Smooth muscle cell of the brain vasculature (primary cell): ENCODE results near the gene RBM15B.
"Not testable (repeated sequence)": the region's sequence is repeated elsewhere in the genome, so short reads cannot be mapped to it uniquely, and the experiment has no call there.

Source experiments
- DNase-seq: peaks from one replicate; pipeline ENCODE4 v3.0.0-alpha.2; 2012; ENCODE audit warnings: low read depth, low spot score

Gene RBM15B, protein sequence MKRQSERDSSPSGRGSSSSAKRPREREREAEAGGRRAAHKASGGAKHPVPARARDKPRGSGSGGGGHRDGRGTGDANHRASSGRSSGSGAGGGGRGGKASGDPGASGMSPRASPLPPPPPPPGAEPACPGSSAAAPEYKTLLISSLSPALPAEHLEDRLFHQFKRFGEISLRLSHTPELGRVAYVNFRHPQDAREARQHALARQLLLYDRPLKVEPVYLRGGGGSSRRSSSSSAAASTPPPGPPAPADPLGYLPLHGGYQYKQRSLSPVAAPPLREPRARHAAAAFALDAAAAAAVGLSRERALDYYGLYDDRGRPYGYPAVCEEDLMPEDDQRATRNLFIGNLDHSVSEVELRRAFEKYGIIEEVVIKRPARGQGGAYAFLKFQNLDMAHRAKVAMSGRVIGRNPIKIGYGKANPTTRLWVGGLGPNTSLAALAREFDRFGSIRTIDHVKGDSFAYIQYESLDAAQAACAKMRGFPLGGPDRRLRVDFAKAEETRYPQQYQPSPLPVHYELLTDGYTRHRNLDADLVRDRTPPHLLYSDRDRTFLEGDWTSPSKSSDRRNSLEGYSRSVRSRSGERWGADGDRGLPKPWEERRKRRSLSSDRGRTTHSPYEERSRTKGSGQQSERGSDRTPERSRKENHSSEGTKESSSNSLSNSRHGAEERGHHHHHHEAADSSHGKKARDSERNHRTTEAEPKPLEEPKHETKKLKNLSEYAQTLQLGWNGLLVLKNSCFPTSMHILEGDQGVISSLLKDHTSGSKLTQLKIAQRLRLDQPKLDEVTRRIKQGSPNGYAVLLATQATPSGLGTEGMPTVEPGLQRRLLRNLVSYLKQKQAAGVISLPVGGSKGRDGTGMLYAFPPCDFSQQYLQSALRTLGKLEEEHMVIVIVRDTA

DNA sequence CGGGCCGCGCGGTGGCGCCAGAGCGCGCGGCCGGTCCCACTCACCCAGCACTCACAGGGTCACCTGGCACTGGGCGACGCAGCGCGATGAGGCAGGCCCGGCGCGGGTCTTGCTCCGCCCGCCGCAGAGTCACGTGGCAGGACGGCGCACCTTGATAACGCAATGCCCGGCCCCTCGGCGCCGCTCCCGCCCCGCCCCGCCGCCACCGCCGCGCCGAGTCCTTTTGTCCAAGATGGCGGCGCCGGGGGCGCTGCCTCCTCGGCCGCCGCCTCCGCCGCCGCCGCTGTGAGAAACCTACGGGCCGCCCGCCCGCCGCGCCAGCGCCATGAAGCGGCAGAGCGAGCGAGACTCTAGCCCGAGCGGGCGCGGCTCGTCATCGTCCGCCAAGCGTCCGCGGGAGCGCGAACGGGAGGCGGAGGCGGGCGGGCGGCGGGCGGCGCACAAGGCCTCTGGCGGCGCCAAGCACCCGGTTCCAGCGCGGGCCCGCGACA is at the start of gene RBM15B:
TSS of gene RBM15B (plus strand) at position 211 of the 491 bp plus-strand sequence. CDS start at position 326, 115 bp downstream.
- DNase-seq, result peak; percentile 92

DNA sequence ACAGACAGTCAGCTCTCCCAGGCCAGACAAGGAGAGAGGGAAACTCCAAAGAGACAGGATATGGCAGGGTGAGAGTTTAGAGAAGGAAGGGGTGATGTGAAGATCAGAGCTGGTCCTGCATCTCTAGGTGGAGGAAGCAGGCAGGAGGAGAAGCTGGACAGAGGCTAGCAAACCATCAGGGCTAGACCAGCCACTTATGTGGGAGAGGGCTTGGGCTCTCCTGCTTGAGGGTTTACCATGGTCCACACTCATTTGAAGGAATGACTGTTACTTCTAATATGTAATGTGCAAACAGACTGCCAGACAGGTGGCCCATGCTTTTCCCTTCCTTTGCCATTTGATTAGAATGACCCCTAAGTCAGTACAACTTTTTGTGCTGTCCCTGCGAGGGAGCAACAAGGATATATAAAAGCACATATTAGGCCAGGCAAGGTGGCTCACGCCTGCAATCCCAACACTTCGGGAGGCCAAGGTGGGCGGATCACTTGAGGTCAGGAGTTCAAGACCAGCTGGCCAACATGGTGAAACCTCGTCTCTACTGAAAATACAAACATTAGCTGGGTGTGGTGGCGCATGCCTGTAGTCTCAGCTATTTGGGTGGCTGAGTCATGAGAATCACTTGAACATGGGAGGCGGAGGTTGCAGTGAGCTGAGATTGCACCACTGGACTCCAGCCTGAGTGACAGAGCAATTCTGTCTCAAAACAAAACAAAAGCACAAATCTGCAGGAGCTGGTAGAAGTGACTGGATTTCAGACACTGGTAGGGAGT is 47.0 kb upstream of the RBM15B start:
- no peak for DNase-seq

DNA sequence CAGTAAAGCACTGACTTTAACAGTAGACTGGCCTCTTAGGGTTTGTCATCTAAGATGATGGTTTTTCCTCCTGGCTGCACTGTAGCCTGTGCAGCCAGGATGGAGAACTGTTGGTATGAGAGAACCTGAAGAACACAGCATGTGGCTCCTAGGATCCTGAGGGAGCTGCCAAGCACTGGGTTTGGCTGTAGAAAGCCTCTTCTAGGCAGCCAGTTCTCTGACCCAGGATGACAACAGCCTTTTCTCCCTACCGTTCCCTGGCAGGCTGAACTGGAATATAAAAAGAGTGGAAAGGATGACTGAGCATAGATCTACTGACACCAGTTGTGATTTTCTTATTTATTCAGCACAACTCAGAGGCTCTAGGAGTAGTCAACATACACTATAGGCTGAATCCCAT is 40.3 kb upstream of the RBM15B start:
- no peak for DNase-seq

DNA sequence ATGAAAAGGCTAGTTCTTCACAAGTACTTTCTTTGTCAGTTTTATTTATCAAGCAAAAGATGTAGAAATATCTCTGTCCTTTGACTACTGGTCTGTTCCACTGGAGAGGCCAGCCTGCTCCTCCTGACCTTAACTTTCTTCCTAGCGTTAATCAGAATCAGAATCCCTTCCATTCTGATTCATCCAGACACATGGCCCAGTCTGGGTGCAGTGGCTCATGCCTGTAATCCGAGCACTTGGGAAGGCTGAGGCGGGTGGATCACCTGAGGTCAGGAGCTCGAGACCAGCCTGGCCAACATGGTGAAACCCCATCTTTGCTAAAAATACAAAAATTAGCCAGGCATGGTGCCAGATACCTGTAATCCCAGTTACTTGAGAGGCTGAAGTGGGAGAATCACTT is 38.0 kb upstream of the RBM15B start:
- no peak for DNase-seq

DNA sequence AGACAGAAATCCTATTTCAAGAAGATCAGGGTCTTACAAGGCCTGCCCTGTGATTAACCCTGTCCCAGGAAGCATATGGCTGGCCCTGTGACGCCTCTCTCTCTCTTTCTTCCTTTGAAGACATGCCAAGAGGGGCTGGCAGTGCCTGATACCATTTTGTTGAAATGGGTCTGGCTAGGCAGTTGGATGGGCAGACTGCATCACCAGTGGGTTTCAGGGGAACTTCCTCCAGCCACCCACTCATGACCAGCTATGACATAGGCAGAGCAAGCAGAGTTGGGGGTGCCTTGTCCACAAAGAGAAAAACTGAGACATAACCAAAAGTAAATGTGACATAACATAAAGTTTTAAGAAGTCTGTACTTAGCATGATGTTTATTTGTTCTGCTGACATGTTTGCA is 37.4 kb upstream of the RBM15B start:
- no peak for DNase-seq

DNA sequence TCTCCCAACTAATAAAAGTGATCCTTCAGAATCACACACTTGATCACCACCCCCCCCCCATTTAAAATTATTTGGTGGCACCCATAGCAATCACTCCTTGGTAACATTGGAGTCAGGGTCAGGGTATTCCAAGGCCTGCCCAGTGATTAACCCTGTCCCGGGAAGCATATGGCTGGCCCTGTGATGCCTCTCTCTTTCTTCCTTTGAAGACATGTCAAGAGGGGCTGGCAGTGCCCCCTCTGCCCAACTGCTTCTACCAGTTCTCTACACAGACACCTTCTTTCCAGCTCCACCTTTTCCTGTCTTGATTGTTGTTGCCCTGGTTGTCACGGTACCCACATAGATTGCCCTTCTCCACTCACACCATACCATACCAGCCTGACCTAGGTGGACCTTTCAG is 36.9 kb upstream of the RBM15B start:
- no peak for DNase-seq

DNA sequence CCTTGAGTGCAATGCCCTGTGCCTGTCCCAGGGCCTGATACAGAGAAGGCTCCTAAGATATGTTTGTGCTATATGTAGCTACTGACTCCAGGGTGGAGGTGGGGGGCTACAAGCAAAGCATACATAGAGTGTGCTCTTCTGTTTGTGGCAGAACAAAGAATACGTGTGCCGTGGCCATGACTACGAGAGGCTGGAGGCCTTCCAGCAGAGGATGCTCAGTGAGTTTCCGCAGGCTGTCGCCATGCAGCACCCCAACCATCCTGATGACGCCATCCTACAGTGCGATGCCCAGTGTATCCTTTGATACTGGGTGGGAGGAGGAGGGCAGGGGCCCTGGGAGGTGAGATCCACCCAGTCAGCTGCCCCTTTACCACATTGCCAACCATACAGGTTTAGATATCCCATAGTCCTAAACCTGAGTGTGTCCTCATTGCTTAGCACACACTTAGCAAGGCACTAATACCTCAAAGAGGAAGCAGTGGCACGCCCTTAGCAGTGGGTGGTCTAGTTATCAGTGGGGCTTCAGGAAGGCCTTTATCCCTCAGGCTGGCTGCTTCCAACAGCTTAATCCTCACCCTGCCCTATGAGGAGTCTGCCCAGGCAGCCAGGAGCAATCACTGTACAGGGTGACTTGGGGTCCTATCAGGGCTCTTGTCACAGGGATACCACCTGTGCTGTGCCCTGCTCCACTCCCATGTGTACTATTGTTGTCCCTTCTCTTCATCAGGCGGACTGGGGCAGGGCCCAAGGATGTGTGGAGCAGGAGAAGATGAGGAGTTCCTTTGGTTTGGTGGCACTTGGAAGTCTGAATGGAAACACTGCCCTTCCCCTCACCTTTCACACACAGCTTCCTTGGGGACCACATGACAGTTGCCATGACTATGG is 36.1 kb upstream of the RBM15B start:
- no peak for DNase-seq

DNA sequence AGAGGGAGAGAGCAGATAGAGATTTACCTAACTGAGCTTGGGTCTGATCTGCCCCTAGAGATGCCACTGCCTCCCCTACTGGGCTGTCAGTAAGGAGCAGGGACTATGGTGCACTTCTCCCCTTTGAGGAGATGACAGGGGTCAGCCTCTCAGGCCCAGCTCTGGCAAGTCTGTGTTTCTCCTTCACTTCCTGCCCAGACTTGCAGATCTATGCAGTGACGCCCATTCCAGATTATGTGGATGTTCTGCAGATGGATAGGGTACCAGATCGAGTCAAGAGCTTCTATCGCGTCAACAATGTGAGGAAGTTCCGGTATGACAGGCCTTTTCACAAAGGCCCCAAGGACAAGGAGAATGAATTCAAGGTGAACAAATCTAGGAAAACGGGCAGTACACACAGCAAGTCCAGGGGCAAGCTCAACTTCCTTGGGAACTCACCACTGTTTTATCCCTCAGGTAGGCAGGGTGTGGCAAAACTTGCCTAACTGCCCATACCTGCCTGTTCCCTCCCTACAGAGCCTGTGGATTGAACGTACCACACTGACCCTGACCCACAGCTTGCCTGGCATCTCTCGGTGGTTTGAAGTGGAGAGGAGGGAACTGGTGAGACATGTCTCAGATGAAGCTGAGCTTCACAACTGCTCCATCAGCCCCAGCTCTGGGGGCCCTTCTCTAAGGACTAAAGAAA is 35.0 kb upstream of the RBM15B start:
- DNase-seq, result no peak

DNA sequence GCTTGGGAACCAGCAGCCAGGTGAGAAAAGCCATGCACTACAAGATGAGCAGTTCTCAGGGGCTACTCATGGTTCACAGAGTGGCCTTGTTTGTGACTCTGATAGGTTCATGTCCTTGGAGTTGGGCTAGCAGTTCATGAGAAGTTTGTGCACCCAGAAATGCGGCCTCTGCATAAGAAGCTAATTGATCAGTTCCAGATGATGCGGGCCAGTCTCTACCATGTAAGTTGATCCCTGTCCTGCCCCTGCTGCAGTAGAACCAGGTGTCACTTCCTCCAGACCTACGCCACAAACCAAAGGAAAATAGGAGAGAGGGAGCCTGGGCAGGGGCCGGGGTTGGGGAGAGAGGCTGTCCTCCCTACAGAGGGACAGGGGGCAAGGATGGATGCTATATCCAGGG is 33.2 kb upstream of the RBM15B start:
- DNase-seq, result no peak

DNA sequence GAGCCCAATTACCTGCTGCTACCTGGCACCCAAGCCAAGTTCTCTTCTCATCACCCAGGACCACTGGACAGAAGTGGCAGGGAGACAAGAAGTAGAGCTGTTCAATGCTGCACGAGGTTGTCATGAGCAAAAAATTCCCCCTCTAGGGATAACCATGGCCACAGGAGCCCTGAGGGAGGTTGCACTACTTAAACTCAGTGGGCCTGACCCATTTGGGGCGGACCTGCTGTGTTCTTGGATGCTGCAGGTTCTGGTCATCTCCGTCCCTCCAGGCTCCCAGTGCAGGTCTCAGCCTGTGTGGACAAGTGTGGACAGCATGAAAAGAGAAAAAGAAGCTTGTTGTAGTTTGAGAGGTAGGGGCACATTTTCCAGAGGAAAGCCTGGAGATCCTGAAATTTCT is 32.1 kb upstream of the RBM15B start:
- DNase-seq, result no peak

DNA sequence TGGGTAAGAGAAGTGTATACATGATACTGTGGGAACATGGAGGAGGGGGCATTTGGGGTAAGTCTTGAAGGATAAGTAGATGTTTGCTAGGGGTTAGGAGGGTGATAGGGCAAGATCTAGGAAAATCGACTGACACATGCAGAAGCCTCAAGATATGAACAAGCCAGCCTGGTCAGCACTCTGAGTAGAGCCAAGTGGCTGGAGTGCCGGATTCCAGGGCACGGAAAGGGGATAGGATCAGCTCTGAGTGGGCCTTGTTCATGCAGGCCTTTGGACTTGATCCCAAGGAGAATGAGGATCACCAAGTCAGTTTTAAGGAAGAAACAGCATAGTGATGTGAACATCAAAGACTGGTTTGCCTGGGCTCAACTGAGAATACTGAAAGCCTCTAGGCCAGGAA is 30.3 kb upstream of the RBM15B start:
- DNase-seq, result no peak

DNA sequence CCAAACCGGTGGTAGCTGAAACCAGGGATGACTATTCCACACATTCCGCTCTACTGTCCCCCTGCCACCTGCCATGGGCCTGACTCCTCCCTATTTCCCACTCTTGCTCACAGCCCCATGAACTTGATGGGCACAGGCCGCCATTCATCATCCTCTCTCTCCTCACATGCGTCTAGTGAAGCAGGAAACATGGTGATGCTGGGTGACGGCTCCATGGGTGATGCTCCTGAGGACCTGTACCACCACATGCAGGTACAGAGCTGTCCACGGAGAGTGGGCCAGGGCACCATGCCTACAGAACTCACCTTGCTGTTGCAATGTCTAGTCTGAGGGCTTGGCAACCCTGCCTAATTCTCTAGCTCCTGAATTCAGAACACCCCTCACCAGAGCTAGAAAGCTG is 29.3 kb upstream of the RBM15B start:
- no peak for DNase-seq

DNA sequence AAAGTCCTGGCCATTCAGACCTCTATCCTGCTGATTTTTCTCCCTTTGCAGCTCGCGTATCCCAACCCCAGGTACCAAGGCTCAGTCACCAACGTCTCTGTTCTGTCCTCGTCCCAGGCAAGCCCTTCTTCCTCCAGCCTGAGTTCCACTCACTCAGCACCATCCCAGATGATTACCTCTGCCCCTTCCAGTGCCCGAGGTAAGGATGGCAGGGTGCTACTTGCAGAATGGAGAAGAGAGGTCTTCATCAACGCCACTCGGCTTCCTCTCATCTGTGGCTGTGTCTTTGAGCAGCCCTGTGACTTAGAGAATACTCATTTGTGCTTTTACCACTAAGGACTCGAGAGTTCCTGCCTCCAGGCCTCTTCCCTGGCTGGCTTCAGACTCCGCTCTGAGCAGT is 28.6 kb upstream of the RBM15B start:
- DNase-seq, result no peak

DNA sequence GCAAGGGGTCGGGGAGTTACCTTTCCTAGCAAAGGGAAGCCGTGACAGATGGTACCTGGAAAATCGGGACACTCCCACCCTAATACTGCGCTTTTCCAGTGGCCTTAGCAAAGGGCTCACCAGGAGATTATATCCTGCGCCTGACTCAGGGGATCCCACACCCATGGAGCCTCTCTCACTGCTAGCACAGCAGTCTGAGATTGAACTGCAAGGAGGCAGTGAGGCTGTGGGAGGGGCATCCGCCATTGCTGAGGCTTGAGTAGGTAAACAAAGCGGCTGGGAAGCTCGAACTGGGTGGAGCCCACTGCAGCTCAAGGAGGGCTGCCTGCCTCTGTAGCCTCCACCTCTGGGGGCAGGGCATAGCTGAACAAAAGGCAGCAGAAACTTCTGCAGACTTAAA is 22.8 kb upstream of the RBM15B start:
- not testable (repeated sequence) for DNase-seq

DNA sequence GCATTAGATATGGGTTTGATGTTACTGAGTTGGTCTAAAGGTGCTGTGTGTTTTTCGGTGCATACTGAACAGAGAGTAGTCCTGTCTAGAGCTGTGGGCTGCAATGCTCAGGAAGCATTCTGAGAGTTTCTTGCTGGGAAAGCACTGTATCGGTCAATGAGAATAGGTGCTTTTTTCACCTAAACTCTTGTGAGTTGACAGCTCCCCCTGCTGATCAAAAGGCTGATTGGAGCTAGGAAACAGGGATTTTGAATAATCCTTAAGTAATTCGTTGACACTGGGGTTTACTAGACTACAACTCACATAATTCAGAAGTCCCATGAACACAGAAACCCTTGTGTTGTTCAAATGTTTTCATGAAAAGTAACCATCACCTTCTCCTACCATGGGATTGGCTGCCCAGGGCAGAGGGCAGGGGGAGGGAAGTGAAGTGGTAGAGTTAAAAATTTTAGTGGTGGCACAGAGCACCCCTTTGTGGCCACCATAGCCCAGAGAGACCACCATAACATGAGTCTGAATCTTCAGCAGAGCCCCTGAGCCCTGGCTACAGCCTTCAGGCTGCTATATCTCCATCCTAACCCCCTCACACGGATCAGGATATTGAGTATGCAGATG is 19.0 kb upstream of the RBM15B start:
- DNase-seq, result peak; percentile 52

DNA sequence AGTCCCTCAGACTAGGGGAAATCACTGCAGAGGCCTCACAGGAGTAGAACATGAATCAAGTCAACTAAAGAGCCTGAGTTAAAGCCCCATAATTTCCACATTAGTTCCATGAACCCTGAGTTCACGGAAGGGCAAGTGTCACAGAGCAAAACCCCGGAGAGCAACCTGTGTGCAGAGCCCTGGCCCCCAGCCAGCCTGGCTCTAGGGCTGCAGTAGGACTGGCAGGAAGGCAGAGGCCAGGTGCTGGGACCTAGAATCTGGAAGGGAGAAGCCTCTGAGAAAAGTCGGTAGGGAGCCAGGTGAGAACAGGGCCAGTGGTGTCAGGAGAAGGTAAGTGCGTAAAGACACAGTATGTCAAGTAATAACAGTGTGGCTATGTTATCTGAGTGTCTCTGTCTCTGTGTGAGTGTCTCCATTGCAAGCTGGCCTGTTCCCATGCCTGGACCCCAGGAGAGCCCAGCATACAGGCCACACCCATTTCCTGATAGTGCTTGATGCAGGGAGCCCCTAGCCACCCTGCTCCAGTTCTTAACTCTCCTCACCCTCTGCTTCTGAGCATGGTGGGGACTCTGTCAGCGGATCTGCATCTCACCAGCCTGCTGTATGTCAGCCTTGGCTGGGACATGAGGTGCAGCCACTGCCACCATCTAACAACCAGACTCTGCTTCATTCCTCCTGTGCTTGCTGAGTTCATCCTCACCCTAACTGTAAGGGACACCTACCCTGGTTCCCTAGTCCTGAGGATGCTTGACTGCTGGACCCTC is 17.2 kb upstream of the RBM15B start:
- DNase-seq, result no peak

DNA sequence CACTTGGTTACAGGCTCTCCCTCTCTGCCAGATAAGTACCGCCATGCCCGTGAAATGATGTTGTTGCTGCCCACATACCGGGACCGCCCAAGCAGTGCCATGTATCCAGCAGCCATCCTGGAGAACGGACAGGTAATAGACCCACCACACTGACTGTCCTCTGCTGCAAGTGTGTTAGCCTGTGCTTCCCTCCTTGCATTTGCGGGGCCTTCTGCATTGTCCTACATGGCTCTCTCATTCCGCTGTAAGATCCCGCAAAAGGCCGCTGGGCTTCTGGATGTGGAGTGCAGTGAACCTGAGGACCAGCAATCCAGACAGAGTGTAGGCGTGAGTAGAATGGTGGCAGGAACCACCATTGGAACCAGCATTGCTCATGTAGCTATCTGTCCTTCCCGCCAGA is 16.6 kb upstream of the RBM15B start:
- DNase-seq, result no peak

DNA sequence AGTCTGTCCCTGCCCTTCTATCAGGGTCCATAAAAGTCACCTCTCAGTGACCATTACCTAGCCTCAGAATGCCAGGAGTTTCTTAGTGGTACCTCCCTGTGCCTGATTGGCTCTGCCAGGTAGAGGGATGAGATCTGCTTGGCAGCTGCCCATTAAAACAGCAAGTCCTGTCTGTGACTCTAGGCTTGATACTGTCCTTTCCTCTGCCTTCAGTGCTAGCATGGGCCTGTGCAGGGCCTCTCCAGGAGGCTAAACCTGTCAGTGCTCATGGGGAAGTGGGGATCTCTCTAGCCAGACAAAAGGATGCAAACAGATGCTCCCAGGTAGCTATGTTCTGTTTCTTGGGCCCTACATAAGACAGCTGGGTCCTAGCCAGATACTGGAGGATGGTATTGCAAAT is 15.9 kb upstream of the RBM15B start:
- no peak for DNase-seq

DNA sequence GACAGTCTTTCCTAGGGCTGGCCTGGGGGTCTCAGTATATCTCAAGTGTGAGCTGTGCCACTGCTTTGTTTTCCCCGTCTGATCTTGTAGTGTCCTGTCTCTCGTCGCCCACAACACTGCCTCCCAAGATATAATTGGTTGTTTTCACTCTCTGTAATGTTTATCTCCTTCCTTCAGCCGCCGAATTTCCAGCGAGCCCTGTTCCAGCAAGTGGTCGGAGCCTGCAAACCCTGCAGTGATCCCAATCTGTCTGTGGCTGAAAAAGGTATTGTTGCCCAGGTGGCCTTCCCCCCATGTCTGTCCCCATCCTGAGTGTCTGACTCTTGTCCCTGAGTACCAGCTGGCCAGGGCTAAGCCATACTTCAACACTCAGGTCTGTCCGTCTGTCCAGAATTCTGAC is 15.5 kb upstream of the RBM15B start:
- no peak for DNase-seq
